HG03066 (cell line): ENCODE results near the gene LHX6.

Experiments
- ATAC-seq: cut with Tn5 transposase; IDR thresholded peaks from one replicate; pipeline ENCODE4 v1.9.1; 2021; ENCODE audit warnings: low read depth; ENCODE audit not compliant: unreplicated experiment

LHX6 gene

GRCh38 chr9:122158202-122158601 is 70.6 kb downstream of the LHX6 start:
- ATAC-seq: peak; percentile 61

- ATAC-seq: no peak
Measured at GRCh38 chr9:122155796-122156195, 73.0 kb downstream of the LHX6 start.
